Measurements from ENCODE around the gene CCDC63.

CCDC63 gene

GRCh38 chr12:110888256-110888991 lies 41.6 kb downstream of the CCDC63 start:
- DNase-seq, result no peak

- no peak for DNase-seq
Observed at GRCh38 chr12:110889361-110889760, 42.6 kb downstream of the CCDC63 start.

GRCh38 chr12:110893956-110894355 lies 47.2 kb downstream of the CCDC63 start:
- no peak for DNase-seq

GRCh38 chr12:110896559-110896958 lies 49.8 kb downstream of the CCDC63 start:
- no peak for DNase-seq

GRCh38 chr12:110901401-110901800 lies 54.6 kb downstream of the CCDC63 start:
- DNase-seq, result no peak

- DNase-seq, result no peak
Observed at GRCh38 chr12:110903511-110903910, 56.7 kb downstream of the CCDC63 start.

GRCh38 chr12:110906083-110906482 lies 59.3 kb downstream of the CCDC63 start:
- DNase-seq, result no peak

GRCh38 chr12:110906516-110906915 lies 59.7 kb downstream of the CCDC63 start:
- no peak for DNase-seq

GRCh38 chr12:110906985-110907384 lies 60.2 kb downstream of the CCDC63 start:
- DNase-seq, result no peak

- DNase-seq, result no peak
Observed at GRCh38 chr12:110907583-110907982, 60.8 kb downstream of the CCDC63 start.

- DNase-seq, result no peak
Observed at GRCh38 chr12:110908377-110909152, 61.8 kb downstream of the CCDC63 start.

- no peak for DNase-seq
Observed at GRCh38 chr12:110912263-110912662, 65.5 kb downstream of the CCDC63 start.

GRCh38 chr12:110913119-110914056 lies 66.6 kb downstream of the CCDC63 start:
- DNase-seq, result no peak

- no peak for DNase-seq
Observed at GRCh38 chr12:110916295-110916875, 69.6 kb downstream of the CCDC63 start.

GRCh38 chr12:110917467-110917866 lies 70.7 kb downstream of the CCDC63 start:
- DNase-seq, result no peak

GRCh38 chr12:110917961-110918360 lies 71.2 kb downstream of the CCDC63 start:
- DNase-seq, result no peak

GRCh38 chr12:110919720-110920119 lies 72.9 kb downstream of the CCDC63 start:
- no peak for DNase-seq

GRCh38 chr12:110920324-110920910 lies 73.6 kb downstream of the CCDC63 start, which contains the start of gene MYL2:
Gene MYL2, minus strand, starts transcription at chr12:110920579. Its CDS starts 50 bp downstream, at chr12:110920529.
- DNase-seq, result no peak

- DNase-seq, result no peak
Observed at GRCh38 chr12:110921262-110921661, 74.5 kb downstream of the CCDC63 start.

GRCh38 chr12:110922652-110923051 lies 75.9 kb downstream of the CCDC63 start:
- no peak for DNase-seq

GRCh38 chr12:110923192-110923591 lies 76.4 kb downstream of the CCDC63 start:
- no peak for DNase-seq

- DNase-seq, result no peak
Observed at GRCh38 chr12:110923692-110924334, 77.0 kb downstream of the CCDC63 start.
